Left forelimb (tissue), 1 donor: Measurements from ENCODE around the gene DEGS2.
A peak's percentile ranks its signal among the peaks of the same experiment; 100 is the strongest.

Source experiments
- DNase-seq: peaks from one replicate; pipeline ENCODE4 v3.0.0-alpha.2; 2018; ENCODE audit warnings: low spot score

Gene DEGS2

DNA sequence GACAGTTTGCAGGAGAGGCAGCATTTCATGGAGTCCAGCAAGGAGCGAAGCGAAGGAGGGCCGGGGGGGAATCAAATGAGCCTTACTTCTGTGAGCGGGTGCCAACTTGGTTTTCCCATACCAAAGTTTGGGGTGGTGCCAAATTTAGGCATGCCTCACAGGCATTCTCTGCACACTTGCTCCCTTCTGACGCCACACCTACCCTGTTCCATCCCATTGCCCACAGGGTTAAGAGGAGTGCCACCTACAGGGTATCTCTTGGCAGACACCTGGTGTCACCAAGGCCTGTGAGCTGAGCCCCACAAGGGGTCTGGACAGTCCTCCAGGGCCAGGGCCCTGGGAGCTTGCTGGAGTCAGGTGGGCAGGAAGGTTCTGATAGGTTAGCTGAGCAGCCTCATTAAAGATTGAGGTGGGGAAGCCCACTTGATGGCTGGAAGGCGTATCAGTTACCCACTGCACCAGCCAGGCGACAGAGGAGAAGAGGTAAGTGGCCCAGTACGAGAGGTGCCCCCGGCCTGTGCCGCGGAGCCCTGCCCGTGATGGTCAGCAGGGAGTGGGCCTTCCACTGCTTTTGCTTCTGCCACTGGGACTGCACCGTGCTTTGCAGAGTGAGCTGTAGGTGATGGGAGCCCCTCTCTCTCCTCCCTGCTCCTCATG is 45.2 kb downstream of the DEGS2 start:
- no peak for DNase-seq

DNA sequence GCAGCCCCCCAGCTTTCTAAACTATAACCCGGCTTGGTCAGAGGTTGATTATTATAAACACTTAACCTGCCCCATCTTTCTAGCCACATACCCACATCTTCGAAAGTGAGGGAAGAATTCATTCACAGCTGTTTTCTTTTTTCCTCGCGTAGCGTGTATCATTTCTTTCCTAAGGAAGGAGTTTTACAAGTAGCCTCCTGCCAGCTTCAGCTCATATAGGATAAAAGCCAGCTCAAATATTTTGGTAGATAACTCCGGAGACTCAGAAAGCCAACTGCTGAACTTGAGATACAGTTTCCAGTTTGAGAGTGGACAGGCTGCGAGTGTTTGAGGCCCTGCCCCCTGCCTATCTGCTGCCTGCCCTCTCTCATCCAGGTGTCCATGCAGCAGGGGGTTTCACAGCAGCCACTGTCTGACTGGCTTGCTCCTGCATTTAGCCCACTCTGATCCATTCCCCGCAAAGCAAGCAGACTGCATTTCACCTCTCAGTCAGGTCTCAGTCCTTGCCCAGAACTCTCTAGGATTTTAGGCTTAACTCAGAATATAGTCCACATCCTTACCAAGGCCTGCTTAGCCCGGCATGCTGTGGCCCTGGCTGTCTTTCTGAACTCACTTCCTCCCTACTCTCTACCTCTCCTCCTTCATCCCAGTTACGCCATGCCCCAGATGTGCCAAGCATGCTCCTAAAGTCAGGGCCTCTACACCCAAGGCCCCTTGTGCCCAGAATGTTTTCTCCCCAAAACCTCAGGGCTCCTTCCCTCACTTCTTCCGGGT is 47.3 kb downstream of the DEGS2 start:
- no peak for DNase-seq

DNA sequence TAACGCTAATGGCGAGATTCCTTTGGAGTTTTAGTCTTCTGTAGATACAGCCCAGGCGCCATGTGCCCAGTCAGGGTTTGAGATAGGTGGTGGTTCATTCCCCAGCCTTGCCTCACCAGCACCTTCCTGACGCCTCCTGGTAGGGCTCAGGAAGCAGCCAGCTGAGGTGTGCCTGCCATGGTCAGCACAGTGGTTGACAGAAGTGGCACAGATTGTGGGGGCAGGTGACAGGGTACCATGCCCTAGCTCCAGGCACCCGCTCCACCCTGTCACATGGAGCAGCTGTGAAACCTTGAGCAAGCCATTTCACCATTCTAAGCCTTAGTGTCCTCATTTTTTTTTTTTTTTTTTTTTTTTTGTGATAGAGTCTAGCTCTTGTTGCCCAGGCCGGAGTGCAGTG is 48.6 kb downstream of the DEGS2 start:
- DNase-seq = no peak

DNA sequence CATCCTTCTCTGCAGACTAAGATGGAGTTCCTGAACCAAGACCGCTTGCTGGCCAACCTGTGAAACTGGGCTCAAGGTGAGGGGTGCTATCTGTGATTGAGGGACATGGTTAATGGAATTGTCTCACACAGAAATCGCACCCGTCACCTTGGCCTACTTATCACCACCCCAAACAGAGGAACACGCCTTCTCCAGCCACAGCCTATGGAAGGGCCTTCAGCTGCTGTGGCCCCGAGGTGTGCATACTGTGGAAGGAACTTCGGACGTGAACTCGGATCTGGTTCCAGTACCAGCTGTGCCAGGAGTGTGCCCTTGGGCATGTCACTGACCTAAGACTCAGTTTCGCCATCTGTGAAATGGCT is 49.9 kb downstream of the DEGS2 start:
- DNase-seq = no peak

DNA sequence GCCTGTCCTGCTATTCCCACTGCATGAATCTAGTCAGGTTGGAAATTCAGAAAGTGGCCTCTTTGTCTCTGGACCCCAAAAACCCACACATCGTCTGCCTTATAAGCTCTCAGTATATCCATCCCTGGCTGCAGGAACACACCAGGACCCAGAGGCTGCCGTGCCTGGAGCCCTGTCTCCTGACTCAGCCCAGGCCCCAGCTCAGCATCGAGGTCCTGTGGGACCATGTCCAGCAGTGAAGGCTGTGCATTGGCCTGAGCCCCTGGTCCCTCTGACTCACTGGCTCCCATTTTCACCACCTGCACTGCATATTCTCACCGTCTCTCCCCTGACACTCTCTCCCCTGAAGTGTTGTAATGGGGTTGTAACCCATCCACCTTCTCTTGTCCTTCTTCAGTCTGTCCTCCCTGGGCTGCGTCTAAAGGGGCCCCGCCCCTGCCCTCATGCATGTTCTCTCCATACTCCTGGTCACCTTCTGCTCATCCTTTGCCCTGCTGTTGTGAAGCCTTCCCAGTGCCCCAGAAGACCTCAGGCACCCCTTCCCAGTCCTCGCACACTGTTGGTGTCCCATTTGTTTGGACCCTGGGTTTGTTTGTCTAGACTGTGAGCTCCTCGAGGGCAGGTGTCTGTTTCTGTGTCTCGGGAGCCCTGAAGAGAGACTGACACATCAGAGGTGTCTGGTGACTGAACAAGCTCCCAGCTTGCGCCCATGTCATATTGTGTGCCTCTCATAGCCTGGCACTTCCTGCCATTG is 50.4 kb downstream of the DEGS2 start:
- no peak for DNase-seq

DNA sequence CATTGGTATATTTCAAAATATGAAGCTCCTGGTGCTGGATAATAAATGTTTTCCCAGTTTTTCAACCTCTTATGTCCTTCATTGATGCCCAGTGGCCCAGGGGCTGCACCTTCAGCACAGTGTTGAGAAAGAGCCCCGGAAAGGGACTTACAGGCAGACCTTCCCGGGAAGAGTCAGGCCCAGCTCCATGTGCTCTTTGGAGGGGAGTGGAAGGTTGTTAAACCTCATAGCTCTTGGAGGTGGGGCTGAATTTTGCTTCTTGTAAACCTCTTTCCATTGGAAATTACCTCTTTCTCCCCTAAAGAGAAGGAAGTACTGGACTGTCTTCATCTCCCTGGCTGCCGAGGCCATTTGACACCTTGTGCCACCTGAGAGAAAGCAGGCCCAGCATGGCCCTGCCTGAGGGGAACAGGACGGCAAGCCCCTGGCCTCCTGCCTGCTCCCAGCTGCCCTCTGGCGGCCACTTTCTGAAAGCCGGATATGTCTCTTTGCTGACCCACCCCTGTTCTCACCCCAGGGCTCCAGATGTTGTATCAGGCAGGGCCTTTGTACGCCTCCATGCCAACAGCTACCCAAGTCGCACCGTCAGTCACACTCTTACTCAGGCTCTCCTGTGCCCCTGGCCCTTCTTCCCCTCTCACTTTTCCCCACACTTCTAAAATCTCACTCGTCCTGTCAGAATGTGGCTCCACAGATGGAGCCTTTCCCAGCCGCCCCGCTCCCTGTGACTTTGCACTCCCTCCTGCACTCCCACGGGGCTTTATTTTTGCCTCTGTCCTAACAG is 51.2 kb downstream of the DEGS2 start:
- DNase-seq = peak; percentile 86

DNA sequence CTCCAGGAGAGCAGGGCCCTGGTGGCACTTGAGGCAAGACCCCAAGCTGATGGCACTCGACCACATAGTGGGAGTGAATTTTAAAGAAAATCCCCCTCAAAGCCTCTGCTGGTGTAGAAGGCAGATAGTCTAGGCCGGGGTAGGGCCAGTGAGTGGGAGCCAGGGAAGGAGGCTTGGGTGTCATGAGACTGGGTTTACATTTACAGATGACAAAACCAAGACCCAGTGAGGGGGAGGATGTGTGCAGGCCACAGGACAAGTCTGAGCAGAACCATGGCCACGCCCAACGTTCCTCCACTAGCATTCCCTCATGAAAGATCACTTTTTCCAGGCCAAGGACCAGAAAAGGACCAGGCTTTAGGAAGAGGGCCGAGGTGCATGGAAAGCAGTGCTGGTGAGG is 52.2 kb downstream of the DEGS2 start:
- DNase-seq = no peak

DNA sequence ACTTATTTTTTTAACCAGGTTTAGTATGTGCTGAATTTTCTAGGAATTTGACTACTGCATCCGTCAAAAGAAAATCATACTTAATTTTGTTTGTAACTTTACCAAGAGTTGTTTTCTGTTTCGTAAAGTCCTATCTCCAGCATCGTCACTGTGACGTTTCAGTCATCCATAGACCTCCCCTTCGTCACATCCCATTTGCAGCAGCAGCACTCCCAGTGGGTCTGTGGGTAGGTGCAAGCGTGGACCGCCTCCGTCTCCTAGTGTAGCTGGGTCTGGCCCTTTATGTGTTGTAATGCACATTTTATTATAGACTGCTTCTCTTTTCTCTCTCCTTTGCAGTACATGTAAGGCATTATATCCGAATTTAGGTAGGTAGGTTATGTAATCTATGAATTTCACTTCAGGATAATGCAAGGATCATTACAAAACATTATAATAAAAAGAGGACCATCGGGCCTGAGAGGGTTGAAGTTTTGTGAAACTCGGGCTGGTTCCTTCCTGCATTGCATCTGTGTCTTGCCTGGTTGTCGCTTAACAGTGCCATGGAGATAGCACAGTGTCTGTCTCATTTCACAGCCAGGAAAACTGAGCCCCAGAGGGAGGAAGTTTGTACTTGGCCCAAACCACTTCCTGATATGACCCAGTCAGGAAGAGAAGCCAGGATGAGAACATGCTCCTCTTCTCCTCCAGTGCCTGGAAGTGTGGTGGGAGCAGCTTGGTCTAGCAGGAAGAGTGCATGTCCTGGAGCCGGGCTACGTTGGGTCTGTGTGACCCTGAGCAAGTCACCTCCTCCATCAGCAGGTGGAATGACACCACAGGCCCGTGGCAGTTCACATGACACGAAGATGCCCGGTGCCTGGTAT is 53.0 kb downstream of the DEGS2 start:
- DNase-seq = no peak

DNA sequence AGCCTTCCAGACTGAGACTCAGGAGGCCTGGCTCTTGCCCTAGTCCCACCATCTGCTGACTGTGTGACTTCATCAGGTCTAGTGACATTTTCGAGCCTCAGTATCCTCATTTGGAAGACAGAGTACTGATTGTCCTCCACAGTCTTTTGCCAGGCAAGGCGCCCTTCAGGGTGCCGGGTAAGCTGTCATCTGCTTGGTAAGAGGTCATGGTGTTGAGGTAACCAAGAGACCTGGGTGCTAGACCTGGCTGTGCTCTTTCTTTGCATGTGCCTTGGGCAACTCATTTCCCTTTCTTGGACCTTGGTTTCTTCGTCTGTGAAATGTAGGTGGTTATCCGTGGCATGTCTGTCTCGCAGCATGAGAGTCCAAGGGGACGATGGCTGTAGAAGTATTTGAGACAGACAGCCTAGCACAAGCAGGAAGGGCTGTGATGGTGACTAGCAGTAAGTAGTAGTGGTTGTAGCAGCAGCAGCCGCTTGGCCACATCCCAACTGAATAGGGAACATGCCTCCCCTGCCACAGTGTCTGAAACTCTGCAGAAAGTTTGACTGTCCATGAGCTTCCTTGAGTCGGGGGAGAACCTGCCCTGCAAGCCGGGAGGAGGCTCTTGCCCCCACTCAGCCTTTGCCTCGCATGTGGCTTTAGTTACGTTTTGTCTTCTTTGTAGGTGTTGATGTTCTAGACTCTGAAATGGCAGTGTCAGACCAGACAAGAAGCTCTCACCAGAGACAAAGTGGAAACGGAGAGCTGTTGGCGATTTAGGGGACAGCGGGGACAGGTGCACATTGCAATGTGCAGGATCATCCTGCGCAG is 53.9 kb downstream of the DEGS2 start:
- DNase-seq = no peak

DNA sequence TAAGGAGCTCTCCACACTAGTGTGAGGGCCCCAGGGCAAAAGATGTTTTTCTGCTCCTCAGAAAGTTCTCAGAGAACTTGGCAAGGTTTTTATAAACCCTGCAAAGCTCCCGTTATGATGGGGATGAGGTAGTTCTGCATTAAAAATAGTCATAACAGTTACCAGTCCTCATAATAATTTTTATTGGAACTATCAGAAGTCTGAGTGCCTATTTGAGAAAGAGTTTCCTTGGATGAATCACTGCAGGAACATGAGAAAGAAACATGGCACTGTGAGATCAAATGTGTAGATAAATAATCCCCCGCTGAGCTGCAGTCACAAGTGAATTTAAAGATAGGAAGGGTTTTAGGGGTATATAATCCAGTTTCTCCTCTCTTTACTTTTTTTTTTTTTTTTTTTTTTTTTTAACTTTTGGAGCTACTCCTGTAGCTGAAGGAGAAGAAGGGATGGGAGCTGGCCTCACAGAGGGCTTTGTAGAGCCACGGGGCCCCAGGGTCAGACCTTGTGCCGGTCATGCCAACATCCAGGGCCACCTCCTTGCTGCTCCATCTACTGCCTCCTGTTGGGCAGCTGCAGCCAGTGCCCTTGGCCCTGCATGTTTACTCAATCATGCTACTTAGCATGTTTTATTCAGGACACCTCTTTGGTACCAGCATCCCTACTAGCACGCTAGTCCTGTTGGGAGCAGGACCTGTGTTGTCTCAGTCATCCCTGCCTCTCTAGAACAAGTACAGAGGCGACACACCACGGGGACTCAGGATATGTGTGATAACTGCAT is 54.7 kb downstream of the DEGS2 start:
- DNase-seq = no peak

DNA sequence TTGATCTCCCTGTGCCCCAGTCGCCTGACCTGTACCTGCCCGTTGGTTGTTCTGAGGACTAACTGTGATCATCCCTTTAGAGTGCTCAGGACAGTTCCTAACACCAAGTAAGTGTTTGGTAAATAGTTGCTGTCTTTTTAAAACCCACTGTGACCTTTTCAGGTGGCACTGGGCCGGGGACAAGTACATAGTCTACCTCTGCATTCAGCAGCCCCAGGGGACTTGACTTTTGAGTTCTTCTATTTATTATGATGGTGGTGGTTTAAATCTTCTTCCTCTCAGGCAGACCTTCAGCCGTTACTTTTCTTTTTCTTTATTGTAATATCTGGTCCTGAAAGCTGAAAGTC is 55.5 kb downstream of the DEGS2 start:
- DNase-seq = no peak

DNA sequence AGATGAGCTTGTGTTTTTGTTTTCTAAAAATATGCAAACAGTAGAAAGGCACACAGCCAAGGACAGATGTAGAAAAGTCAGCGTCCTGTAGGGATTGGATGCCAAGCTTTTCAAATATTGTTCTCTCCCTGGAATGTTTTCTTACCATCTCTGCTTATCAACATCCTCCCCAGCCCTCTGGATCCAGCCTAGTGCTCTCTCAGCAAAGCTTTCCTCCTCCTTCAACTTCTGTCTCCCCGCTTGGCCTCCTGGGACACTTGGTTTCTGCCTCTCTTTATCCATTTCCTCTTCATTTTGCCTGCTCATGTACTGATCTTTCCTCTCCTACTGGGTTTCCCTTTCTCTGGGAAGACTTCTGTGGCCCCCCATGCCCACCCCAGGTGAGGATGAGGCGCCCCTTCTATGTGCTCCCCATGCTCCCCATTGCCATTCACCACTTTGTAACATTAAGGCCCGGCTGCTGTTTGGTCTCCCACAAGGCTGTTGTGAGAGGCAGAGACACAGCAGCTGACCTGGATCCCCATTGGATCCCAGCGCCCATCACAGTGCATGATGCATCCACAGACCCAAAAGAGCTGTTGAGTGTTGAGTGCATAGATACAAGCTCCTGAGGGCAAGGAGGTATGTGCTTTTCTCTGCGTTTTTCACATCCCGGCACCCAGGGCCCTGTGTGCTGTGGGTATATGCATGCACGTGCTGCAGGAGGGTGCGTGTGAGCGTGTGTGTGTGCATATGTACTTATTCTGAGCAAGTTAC is 56.0 kb downstream of the DEGS2 start:
- no peak for DNase-seq

DNA sequence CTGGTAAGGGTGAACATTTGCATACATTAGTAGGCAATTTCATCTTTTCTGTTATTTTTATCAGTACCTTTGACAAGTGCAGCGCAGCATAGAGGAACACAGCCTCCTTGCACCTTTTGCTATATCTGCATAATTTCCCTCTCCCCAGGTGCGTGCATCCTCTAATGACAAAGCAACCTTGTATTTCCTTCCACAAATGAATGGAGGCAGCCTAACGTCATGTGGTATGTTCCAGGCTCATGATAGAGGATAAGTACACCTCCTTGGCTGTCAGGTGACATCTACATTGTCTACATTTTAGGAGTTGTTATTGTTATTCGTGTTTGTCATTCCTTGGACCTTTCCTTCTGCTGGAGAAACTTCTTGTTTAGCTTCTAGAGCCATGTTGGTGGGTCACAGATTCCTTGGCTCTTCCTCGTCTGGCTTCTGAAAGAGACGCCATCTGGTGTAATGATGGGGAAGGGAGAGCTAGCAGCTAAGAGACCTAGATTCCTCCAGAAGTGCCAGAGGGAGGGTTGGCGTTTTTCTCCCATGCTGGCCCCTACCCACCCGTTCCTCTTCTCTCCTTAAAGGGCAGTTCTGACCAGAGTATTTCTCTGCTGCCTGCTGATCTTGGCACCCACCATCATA is 57.2 kb downstream of the DEGS2 start:
- no peak for DNase-seq

DNA sequence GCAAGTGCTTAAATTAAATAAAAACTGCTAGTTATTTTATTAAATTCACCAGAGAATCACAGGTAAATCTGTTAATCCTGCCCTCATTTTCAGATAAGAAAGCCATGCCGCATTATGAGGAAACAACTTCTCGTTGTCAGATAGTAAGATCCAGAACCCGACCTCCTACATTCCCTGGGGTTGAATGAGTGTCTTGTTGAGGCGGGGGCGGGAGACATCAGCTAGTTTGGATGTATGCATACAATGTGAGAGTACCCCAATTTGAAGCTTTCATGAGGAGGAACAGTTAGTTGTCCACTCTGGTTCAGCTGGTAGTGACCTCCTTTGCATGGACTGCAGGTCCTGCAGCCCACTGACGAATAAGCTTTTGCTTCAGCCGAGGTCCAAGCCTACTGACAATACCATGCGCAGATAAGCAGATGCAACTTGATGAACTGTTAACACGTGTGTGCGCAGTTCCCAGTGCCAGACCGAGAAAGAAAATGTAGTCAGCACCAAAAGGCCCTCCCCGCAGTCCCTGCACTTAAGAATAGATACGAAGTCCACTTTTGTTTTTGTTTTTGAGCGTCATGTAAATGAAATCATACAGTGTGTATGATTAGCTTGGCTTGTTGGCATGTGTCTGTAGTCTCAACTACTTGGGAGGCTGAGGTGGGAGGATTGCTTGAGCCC is 59.3 kb downstream of the DEGS2 start:
- DNase-seq = no peak

DNA sequence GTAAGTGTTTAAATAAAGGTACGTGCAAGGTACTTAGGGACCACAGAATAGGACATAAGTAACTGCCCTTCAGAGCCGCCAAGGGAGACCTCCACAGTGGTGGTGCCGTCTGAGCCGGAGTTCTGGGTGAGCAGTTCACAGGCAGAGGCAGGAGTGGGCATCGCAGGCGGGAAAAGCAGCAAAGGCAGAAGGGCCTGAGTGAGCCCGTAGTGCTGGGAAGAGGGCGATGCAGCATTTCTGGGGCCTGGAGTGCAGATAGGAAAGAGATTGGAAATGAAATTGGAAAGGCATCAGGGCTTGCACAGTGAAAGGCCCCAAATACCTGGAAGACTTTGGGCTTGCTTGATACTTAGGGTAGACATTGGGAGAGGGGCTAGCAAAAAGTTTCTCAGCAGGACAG is 61.3 kb downstream of the DEGS2 start:
- no peak for DNase-seq

DNA sequence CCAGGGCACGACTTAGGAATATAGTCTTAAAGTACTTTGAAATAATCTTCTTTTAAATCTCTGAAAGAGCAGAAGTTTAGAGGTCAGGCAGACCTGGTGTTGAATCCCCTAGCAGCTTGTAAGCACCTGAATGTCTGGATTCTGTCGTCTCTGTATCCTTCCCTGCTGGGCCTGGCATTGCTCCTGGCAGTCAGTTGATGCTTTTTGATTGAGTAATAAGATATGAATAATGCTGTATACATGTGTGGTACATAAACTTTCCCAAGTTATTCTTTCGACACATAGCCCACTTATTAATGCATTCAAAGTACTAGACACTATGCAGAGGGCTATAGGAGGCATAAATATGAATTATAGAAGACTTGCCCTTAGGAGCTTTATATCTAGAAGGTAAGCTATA is 62.8 kb downstream of the DEGS2 start:
- no peak for DNase-seq
